HG02840 (cell line): ENCODE data around the gene PKN2.
A peak's percentile ranks its signal among the peaks of the same experiment; 100 is the strongest.

Experiments used
- ATAC-seq: cut with Tn5 transposase; IDR thresholded peaks from one replicate; pipeline ENCODE4 v1.9.1; 2021; ENCODE audit warnings: mild to moderate bottlenecking, moderate library complexity, moderate number of reproducible peaks; ENCODE audit not compliant: unreplicated experiment, low FRiP score

PKN2 gene

GRCh38 chr1:88730995-88731394 lies 46.9 kb downstream of the PKN2 start:
- ATAC-seq: no peak

- no peak for ATAC-seq
Measured at GRCh38 chr1:88731475-88732269, 47.6 kb downstream of the PKN2 start.

- ATAC-seq: no peak
Measured at GRCh38 chr1:88735382-88735781, 51.3 kb downstream of the PKN2 start.

GRCh38 chr1:88735909-88736308 lies 51.8 kb downstream of the PKN2 start:
- ATAC-seq: no peak

- no peak for ATAC-seq
Measured at GRCh38 chr1:88736633-88737248, 52.7 kb downstream of the PKN2 start.

GRCh38 chr1:88737338-88737927 lies 53.4 kb downstream of the PKN2 start:
- no peak for ATAC-seq

- no peak for ATAC-seq
Measured at GRCh38 chr1:88740784-88741183, 56.7 kb downstream of the PKN2 start.

GRCh38 chr1:88741413-88741812 lies 57.3 kb downstream of the PKN2 start:
- no peak for ATAC-seq

- ATAC-seq: no peak
Measured at GRCh38 chr1:88742531-88742930, 58.5 kb downstream of the PKN2 start.

- ATAC-seq: peak; percentile 73
Measured at GRCh38 chr1:88744142-88744541, 60.1 kb downstream of the PKN2 start.

- ATAC-seq: no peak
Measured at GRCh38 chr1:88746916-88747315, 62.8 kb downstream of the PKN2 start.

- ATAC-seq: no peak
Measured at GRCh38 chr1:88751714-88752113, 67.6 kb downstream of the PKN2 start.

GRCh38 chr1:88753506-88753905 lies 69.4 kb downstream of the PKN2 start:
- ATAC-seq: no peak

GRCh38 chr1:88763649-88764406 lies 79.8 kb downstream of the PKN2 start:
- ATAC-seq: no peak

GRCh38 chr1:88768187-88768586 lies 84.1 kb downstream of the PKN2 start:
- no peak for ATAC-seq

- no peak for ATAC-seq
Measured at GRCh38 chr1:88768816-88769215, 84.7 kb downstream of the PKN2 start.

GRCh38 chr1:88773540-88774150 lies 89.6 kb downstream of the PKN2 start:
- no peak for ATAC-seq

GRCh38 chr1:88774151-88774556 lies 90.1 kb downstream of the PKN2 start:
- no peak for ATAC-seq

- no peak for ATAC-seq
Measured at GRCh38 chr1:88777604-88778149, 93.6 kb downstream of the PKN2 start.

- ATAC-seq: no peak
Measured at GRCh38 chr1:88779880-88780279, 95.8 kb downstream of the PKN2 start.
